Measurements from ENCODE around the gene SARDH. TPM values are rescaled to one million over a fixed set of nuclear protein-coding genes. Genes with fewer than 3 reads are reported as not detected.

The SARDH gene
- total RNA-seq, 1 experiment from 2014 or later: 5.3 TPM

DNA sequence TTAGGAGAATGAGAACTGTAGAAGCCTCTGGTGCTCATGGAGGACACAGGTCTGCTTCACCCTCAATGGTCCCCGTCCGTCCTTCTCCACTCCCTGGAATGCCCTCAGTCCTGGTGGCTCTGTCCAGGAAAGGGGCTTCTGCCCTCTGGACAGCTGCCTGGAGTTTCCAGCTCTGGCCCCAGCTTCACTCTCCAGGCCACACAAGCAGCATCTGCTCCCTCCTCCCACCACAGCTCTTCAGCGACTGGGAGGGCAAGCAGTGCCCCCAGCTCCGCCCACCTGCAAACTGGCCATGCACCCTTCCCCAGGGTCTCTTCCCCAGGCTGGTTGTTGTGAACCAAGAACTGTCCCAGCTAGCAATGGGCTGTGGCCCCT is 4.7 kb downstream of the SARDH start:
- Histone ChIP-seq H2BK15ac (ENCODE audit: low read depth, low read length) (no peak overlapping the region), H3K4me1 (ENCODE audit: insufficient read depth, low read length) (peaks cover 3% of the 10 kb centered on the region; the same call in 1 of the 2 replicates), H3K56ac (ENCODE audit: insufficient read length, low read depth, low read length) (no peak overlapping the region), H3K4ac (ENCODE audit: low read depth, low read length) (no peak overlapping the region), H3K79me2 (ENCODE audit: insufficient read depth, low read length) (no peaks in the 10 kb centered on the region), H3K9ac (ENCODE audit: extremely low read depth, insufficient read length, low read length) (no peak overlapping the region), H3K23ac (ENCODE audit: insufficient read length, low read depth, low read length) (no peak overlapping the region), H3K18ac (ENCODE audit: insufficient read length, low read depth, low read length) (no peak overlapping the region), H2BK12ac (ENCODE audit: insufficient read length, low read depth, low read length) (no peak overlapping the region), H3K9me3 (ENCODE audit: control insufficient read depth, low read depth, low read length) (no peaks in the 10 kb centered on the region), H2AK5ac (ENCODE audit: insufficient read length, low read length) (no peak overlapping the region), H3K27ac (ENCODE audit: insufficient read length, low read depth, low read length) (no peak overlapping the region), H2AFZ (ENCODE audit: low read length) (no peak overlapping the region), H4K20me1 (ENCODE audit: control insufficient read depth, insufficient read depth, insufficient read length) (no peaks in the 10 kb centered on the region), H3K4me2 (ENCODE audit: insufficient read depth, insufficient read length, low read length) (no peak overlapping the region), H3T11ph (ENCODE audit: low read length) (no peak overlapping the region), H2BK5ac (ENCODE audit: insufficient read length, low read length) (no peak overlapping the region), H2BK20ac (ENCODE audit: low read depth, low read length, poor library complexity, severe bottlenecking) (no peak overlapping the region), H4K8ac (replicated peaks; ENCODE audit: insufficient read length, low read depth, low read length) (no peak overlapping the region), H2BK120ac (ENCODE audit: low read depth, low read length, poor library complexity, severe bottlenecking) (no peak overlapping the region), H3K14ac (ENCODE audit: insufficient read depth, low read length) (no peak overlapping the region), H3K23me2 (ENCODE audit: insufficient read length, low read depth, low read length, poor library complexity, severe bottlenecking) (peaks cover 2% of the 10 kb centered on the region), H4K5ac (ENCODE audit: insufficient read length, low read depth, low read length) (no peak overlapping the region), H4K91ac (ENCODE audit: insufficient read length, low read depth, low read length) (no peak overlapping the region), H3K27me3 (ENCODE audit: insufficient read depth, low read length) (no peaks in the 10 kb centered on the region), H3K79me1 (ENCODE audit: insufficient read depth, low read depth, low read length, poor library complexity, severe bottlenecking) (no peaks in the 10 kb centered on the region)
- H3K27me3 Mint-ChIP-seq (ENCODE audit: low read depth): peaks cover 5% of the 10 kb centered on the region; the same call in 1 of the 2 replicates
- no peaks in the 10 kb centered on the region; a peak in 1 of 5 replicates for H3K9me3 Mint-ChIP-seq
- H3K4me3 Mint-ChIP-seq: no peak overlapping the region
- TF ChIP-seq, protein P1, sequence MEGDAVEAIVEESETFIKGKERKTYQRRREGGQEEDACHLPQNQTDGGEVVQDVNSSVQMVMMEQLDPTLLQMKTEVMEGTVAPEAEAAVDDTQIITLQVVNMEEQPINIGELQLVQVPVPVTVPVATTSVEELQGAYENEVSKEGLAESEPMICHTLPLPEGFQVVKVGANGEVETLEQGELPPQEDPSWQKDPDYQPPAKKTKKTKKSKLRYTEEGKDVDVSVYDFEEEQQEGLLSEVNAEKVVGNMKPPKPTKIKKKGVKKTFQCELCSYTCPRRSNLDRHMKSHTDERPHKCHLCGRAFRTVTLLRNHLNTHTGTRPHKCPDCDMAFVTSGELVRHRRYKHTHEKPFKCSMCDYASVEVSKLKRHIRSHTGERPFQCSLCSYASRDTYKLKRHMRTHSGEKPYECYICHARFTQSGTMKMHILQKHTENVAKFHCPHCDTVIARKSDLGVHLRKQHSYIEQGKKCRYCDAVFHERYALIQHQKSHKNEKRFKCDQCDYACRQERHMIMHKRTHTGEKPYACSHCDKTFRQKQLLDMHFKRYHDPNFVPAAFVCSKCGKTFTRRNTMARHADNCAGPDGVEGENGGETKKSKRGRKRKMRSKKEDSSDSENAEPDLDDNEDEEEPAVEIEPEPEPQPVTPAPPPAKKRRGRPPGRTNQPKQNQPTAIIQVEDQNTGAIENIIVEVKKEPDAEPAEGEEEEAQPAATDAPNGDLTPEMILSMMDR (conservative IDR thresholded peaks at IDR 0.05): no peak
- DNase-seq: no peak
- H3K36me3 Mint-ChIP-seq (ENCODE audit: insufficient read depth in 1 of 3, low read depth in 3 of 3): peaks cover 0 to 2% (median 0%) of the 10 kb centered on the region in 3 experiments; a peak in 1 of 7 replicates
- H3K4me1 Mint-ChIP-seq: peaks cover 10 to 32% of the 10 kb centered on the region in 2 experiments
- no CpG with 5 or more reads among the region's 4 CpGs for WGBS (ENCODE audit: extremely low coverage, insufficient read length, low lambda C conversion rate)
- no peak overlapping the region for H3K27ac Mint-ChIP-seq

Measured in H9 (cell line).